Measurements from ENCODE around the gene MYEOV. TPM values are rescaled to one million over a fixed set of nuclear protein-coding genes. Genes with fewer than 3 reads are reported as not detected.

MYEOV gene
- total and polyA plus RNA-seq, 9 of the 15 experiments (the other 6 are each of a cell fraction or from before 2014, with no cell fraction given), result 10.2 to 133 (median 32.2) TPM

- TF ChIP-seq PURB (CRISPR knock-in tag; IDR thresholded peaks at IDR 0.05; ENCODE audit: low read depth), result no peak
These were observed at the start of gene MYEOV (continued) for GRCh38 chr11:69293819-69294505.

GRCh38 chr11:69244266-69244665 lies 49.7 kb upstream of the MYEOV start:
- 3% methylated on average over 3 of the region's 3 CpGs for WGBS (ENCODE audit: insufficient coverage, low coverage, missing lambda C conversion rate)
- no peak for DNase-seq (ENCODE audit: extremely low read depth in 1 of 4, low spot score in 3 of 4)
- Histone ChIP-seq H3K27ac (ENCODE audit: extremely low read depth, low read depth, low read length) (no peak overlapping the region), H3K27me3 (ENCODE audit: control insufficient read depth in 2 of 2, insufficient read depth in 2 of 2, low read length in 2 of 2) (peaks cover 13 to 20% of the 10 kb centered on the region in 2 experiments), H3K9me1 (ENCODE audit: control insufficient read depth, insufficient read depth, low read length) (no peaks in the 10 kb centered on the region), H3K9ac (ENCODE audit: insufficient read depth in 1 of 2, low read depth in 2 of 2, low read length in 2 of 2) (no peak overlapping the region), H3K79me2 (ENCODE audit: control insufficient read depth, insufficient read depth, low read length) (no peaks in the 10 kb centered on the region), H3K4me1 (replicated peaks in 1 of 2; ENCODE audit: control insufficient read depth in 2 of 2, insufficient read depth in 2 of 2, low read length in 2 of 2) (no peaks in the 10 kb centered on the region), H3K4me3 (no peak overlapping the region), H3K9me3 (replicated peaks; ENCODE audit: control insufficient read depth, insufficient read depth, low read depth, low read length) (no peaks in the 10 kb centered on the region), H3K36me3 (ENCODE audit: control insufficient read depth, insufficient read depth, low read length) (no peaks in the 10 kb centered on the region), H4K20me1 (replicated peaks; ENCODE audit: control insufficient read depth, insufficient read depth, low read length) (no peaks in the 10 kb centered on the region), H2AFZ (ENCODE audit: low read depth, low read length) (no peak overlapping the region), H3K4me2 (ENCODE audit: insufficient read depth, low read length) (no peak overlapping the region)
- no peak for ATAC-seq
- ChIA-PET CTCF (ENCODE audit: low intra/inter-chr PET ratio) (no interaction called here), POLR2A (interaction anchor here (0.9 to 1.1 kb wide), 2 partner anchors 13 to 17 kb away, joined by 3 to 4 read pairs; no protein-coding TSS in a partner anchor)
- BruUV-seq (replicated peaks), result no TSS peak
- no peak for FAIRE-seq
- intact Hi-C loops (cut with micrococcal nuclease), result no loop called here
- in situ Hi-C loops (cut with MboI), result no loop called here
- TF ChIP-seq TRIM25 (IDR thresholded peaks at IDR 0.05; ENCODE audit: borderline replicate concordance), result no peak
- TF ChIP-seq BRF1 (IDR thresholded peaks at IDR 0.05; ENCODE audit: borderline replicate concordance, extremely low read depth, insufficient read length), result no peak
- no peak for TF ChIP-seq SAP30 (IDR thresholded peaks at IDR 0.05; ENCODE audit: borderline replicate concordance, insufficient read depth, low read depth, low read length, poor library complexity, severe bottlenecking)
- TF ChIP-seq ETV1 (tag; conservative IDR thresholded peaks at IDR 0.05; ENCODE audit: low read depth), result no peak
- TF ChIP-seq CXXC5 (CRISPR knock-in tag; IDR thresholded peaks at IDR 0.05), result no peak
- TF ChIP-seq ZNF589 (CRISPR knock-in tag; IDR thresholded peaks at IDR 0.05; ENCODE audit: low read depth), result no peak
- TF ChIP-seq ZHX1 (conservative IDR thresholded peaks at IDR 0.05; ENCODE audit: low read length), result no peak
- TF ChIP-seq RBM15 (IDR thresholded peaks at IDR 0.05; ENCODE audit: insufficient read depth, low read length), result no peak
- TF ChIP-seq PHB2 (IDR thresholded peaks at IDR 0.05; ENCODE audit: low read depth), result no peak
- no peak for TF ChIP-seq KAT2B (IDR thresholded peaks at IDR 0.05; ENCODE audit: low read depth, low read length)
- TF ChIP-seq MAFK (IDR thresholded peaks at IDR 0.05; ENCODE audit: low read length), result no peak
- no peak for TF ChIP-seq GTF2A2 (tag; IDR thresholded peaks at IDR 0.05)
- TF ChIP-seq FIP1L1 (IDR thresholded peaks at IDR 0.05; ENCODE audit: low read depth, low read length, poor library complexity, severe bottlenecking), result no peak
- no peak for TF ChIP-seq ETS1 (conservative IDR thresholded peaks at IDR 0.05; ENCODE audit: control insufficient read depth, low read depth, low read length)

Data from K562 (cell line).